ENCODE results near the gene MTHFD1L.

The MTHFD1L gene

GRCh38 chr6:151143337-151143736, 277.8 kb downstream of the MTHFD1L start:
- Histone ChIP-seq H3K4me1 (ENCODE audit: control insufficient read depth, insufficient read depth, low read length) (no peaks in the 10 kb centered on the region; the same call in 1 of the 2 replicates), H3K27me3 (ENCODE audit: control insufficient read depth, insufficient read depth, low read length) (no peaks in the 10 kb centered on the region), H3K27ac (ENCODE audit: low read length) (no peak overlapping the region), H3K36me3 (ENCODE audit: control insufficient read depth, insufficient read depth, low read length) (no peaks in the 10 kb centered on the region), H3K9me3 (ENCODE audit: control insufficient read depth, insufficient read depth, low read length) (no peaks in the 10 kb centered on the region), H3K4me3 (ENCODE audit: low read length) (no peak overlapping the region)
- no CpG with 5 or more reads among the region's 4 CpGs for WGBS (ENCODE audit: insufficient coverage, insufficient read length)
- no peak for DNase-seq (ENCODE audit: low read depth, low spot score)

GRCh38 chr6:151143806-151144205, 278.3 kb downstream of the MTHFD1L start:
- no peaks in the 10 kb centered on the region for H3K36me3 ChIP-seq (ENCODE audit: control insufficient read depth, insufficient read depth, low read length)
- H3K27me3 ChIP-seq (ENCODE audit: control insufficient read depth, insufficient read depth, low read length) = no peaks in the 10 kb centered on the region
- no peaks in the 10 kb centered on the region for H3K9me3 ChIP-seq (ENCODE audit: control insufficient read depth, insufficient read depth, low read length)
- H3K27ac ChIP-seq (ENCODE audit: low read length) = no peak overlapping the region
- H3K4me1 ChIP-seq (ENCODE audit: control insufficient read depth, insufficient read depth, low read length) = no peaks in the 10 kb centered on the region; the same call in 1 of the 2 replicates
- no peak for DNase-seq (ENCODE audit: low read depth, low spot score)
- H3K4me3 ChIP-seq (ENCODE audit: low read length) = no peak overlapping the region
- WGBS (ENCODE audit: insufficient coverage, insufficient read length) = no CpG with 5 or more reads among the region's 6 CpGs

- Histone ChIP-seq H3K9me3 (ENCODE audit: control insufficient read depth, insufficient read depth, low read length) (no peaks in the 10 kb centered on the region), H3K27ac (ENCODE audit: low read length) (no peak overlapping the region), H3K27me3 (ENCODE audit: control insufficient read depth, insufficient read depth, low read length) (no peaks in the 10 kb centered on the region), H3K4me1 (ENCODE audit: control insufficient read depth, insufficient read depth, low read length) (no peaks in the 10 kb centered on the region; the same call in 1 of the 2 replicates), H3K4me3 (ENCODE audit: low read length) (no peak overlapping the region), H3K36me3 (ENCODE audit: control insufficient read depth, insufficient read depth, low read length) (no peaks in the 10 kb centered on the region)
- DNase-seq (ENCODE audit: low read depth, low spot score) = no peak
- WGBS (ENCODE audit: insufficient coverage, insufficient read length) = no CpG with 5 or more reads among the region's 14 CpGs
Measured at GRCh38 chr6:151147118-151147832, 281.8 kb downstream of the MTHFD1L start.

- Histone ChIP-seq H3K4me1 (ENCODE audit: control insufficient read depth, insufficient read depth, low read length) (no peaks in the 10 kb centered on the region; the same call in 1 of the 2 replicates), H3K4me3 (ENCODE audit: low read length) (no peak overlapping the region), H3K36me3 (ENCODE audit: control insufficient read depth, insufficient read depth, low read length) (no peaks in the 10 kb centered on the region), H3K27me3 (ENCODE audit: control insufficient read depth, insufficient read depth, low read length) (no peaks in the 10 kb centered on the region), H3K27ac (ENCODE audit: low read length) (no peak overlapping the region), H3K9me3 (ENCODE audit: control insufficient read depth, insufficient read depth, low read length) (no peaks in the 10 kb centered on the region)
- no CpG with 5 or more reads among the region's 8 CpGs for WGBS (ENCODE audit: insufficient coverage, insufficient read length)
- no peak for DNase-seq (ENCODE audit: low read depth, low spot score)
Measured at GRCh38 chr6:151148111-151148510, 282.6 kb downstream of the MTHFD1L start.

GRCh38 chr6:151149793-151150192, 284.3 kb downstream of the MTHFD1L start:
- Histone ChIP-seq H3K9me3 (ENCODE audit: control insufficient read depth, insufficient read depth, low read length) (no peaks in the 10 kb centered on the region), H3K4me3 (ENCODE audit: low read length) (no peak overlapping the region), H3K4me1 (ENCODE audit: control insufficient read depth, insufficient read depth, low read length) (no peaks in the 10 kb centered on the region), H3K36me3 (ENCODE audit: control insufficient read depth, insufficient read depth, low read length) (no peaks in the 10 kb centered on the region), H3K27me3 (ENCODE audit: control insufficient read depth, insufficient read depth, low read length) (no peaks in the 10 kb centered on the region), H3K27ac (ENCODE audit: low read length) (no peak overlapping the region)
- no peak for DNase-seq (ENCODE audit: low read depth, low spot score)
- WGBS (ENCODE audit: insufficient coverage, insufficient read length) = no CpG with 5 or more reads among the region's 3 CpGs
